ENCODE results near the gene UTS2R.

DNA sequence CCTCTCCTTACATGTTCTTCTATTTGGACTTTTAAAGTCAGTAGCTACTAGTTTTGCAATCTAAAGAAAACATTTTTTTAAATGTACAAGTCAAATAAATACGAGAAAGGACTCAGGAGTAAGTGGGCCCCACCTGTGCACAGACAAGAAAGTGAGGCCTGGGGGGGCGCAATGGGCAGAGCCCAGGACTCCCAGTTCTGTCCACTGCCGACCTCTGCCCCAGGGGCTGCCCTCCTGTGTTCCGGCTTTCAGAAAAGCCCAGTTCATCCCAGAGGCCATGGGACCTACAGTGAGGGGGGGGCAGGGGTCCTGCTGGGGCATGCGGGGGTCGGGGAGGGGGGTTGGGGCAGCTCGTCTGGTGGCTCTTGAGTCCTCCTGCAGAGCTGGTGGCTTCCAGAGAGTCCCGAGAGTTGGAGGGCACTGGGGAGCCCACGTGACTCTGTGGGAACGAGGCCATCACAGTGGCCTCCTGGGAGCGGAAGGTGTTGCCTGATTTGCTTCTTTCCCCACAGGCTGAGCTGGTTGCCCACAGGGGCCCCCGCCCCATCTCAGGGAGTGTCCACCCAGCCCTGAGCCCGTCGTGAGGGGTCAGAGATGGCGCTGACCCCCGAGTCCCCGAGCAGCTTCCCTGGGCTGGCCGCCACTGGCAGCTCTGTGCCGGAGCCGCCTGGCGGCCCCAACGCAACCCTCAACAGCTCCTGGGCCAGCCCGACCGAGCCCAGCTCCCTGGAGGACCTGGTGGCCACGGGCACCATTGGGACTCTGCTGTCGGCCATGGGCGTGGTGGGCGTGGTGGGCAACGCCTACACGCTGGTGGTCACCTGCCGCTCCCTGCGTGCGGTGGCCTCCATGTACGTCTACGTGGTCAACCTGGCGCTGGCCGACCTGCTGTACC, 2.4 kb downstream of the UTS2R start:
- TF ChIP-seq, protein P1, sequence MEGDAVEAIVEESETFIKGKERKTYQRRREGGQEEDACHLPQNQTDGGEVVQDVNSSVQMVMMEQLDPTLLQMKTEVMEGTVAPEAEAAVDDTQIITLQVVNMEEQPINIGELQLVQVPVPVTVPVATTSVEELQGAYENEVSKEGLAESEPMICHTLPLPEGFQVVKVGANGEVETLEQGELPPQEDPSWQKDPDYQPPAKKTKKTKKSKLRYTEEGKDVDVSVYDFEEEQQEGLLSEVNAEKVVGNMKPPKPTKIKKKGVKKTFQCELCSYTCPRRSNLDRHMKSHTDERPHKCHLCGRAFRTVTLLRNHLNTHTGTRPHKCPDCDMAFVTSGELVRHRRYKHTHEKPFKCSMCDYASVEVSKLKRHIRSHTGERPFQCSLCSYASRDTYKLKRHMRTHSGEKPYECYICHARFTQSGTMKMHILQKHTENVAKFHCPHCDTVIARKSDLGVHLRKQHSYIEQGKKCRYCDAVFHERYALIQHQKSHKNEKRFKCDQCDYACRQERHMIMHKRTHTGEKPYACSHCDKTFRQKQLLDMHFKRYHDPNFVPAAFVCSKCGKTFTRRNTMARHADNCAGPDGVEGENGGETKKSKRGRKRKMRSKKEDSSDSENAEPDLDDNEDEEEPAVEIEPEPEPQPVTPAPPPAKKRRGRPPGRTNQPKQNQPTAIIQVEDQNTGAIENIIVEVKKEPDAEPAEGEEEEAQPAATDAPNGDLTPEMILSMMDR (IDR thresholded peaks at IDR 0.05), result no peak
- no peak for TF ChIP-seq POLR2A (IDR thresholded peaks at IDR 0.05)
